Natural killer cell (primary cell): ENCODE measurements around the gene SAPCD2. TPM values are rescaled to one million over a fixed set of nuclear protein-coding genes. Genes with fewer than 3 reads are reported as not detected.

Source experiments
- ATAC-seq, 3 donors: fragments of 150-1000 bp in 2 of 3; fragments of 200-7000 bp in 1 of 3; cut with Tn5 transposase; 1 replicate in 1 of 3; 2 replicates in 2 of 3; pipeline ENCODE4 v1.10.0; 2021; ENCODE audit warnings: mild to moderate bottlenecking in 2 of 3, moderate library complexity in 2 of 3
- DNase-seq, 2 donors: peaks; one replicate each; pipeline versions ENCODE4 v3.0.0 to v3.0.0-alpha.2; 2013 to 2021; ENCODE audit warnings: mixed read lengths in 1 of 2
- H3K27ac ChIP-seq: one replicate; pipeline ENCODE4 v1.5.1; 2013; ENCODE audit warnings: mild to moderate bottlenecking, low read length
- H3K27me3 ChIP-seq: one replicate; pipeline ENCODE4 v1.6.1; 2013; ENCODE audit warnings: low read length; ENCODE audit not compliant: control insufficient read depth, insufficient read depth
- H3K36me3 ChIP-seq: one replicate; pipeline ENCODE4 v1.6.1; 2013; ENCODE audit warnings: low read length; ENCODE audit not compliant: control insufficient read depth, insufficient read depth
- H3K4me1 ChIP-seq: one replicate; pipeline ENCODE4 v1.6.1; 2013; ENCODE audit warnings: low read length; ENCODE audit not compliant: control insufficient read depth, insufficient read depth
- H3K4me3 ChIP-seq: one replicate; pipeline ENCODE4 v1.5.1; 2013; ENCODE audit warnings: low read length
- H3K9me3 ChIP-seq: one replicate; pipeline ENCODE4 v1.6.1; 2013; ENCODE audit warnings: low read length; ENCODE audit not compliant: control insufficient read depth, insufficient read depth
- H3K27ac Mint-ChIP-seq, 2 donors: one replicate each; pipeline ENCODE4 v1.8.0; 2022; ENCODE audit warnings: mild to moderate bottlenecking in 2 of 2, mixed read lengths in 2 of 2, moderate library complexity in 1 of 2
- H3K27me3 Mint-ChIP-seq, 2 donors: one replicate each; pipeline ENCODE4 v1.8.0; 2022; ENCODE audit warnings: low read depth in 2 of 2, mixed read lengths in 2 of 2
- H3K36me3 Mint-ChIP-seq: one replicate; pipeline ENCODE4 v1.8.0; 2022; ENCODE audit warnings: mixed read lengths
- H3K4me1 Mint-ChIP-seq, 2 donors: one replicate each; pipeline ENCODE4 v1.8.0; 2022; ENCODE audit warnings: mixed read lengths in 2 of 2
- H3K4me3 Mint-ChIP-seq: one replicate; pipeline ENCODE4 v1.8.0; 2022; ENCODE audit warnings: mild to moderate bottlenecking, moderate library complexity, mixed read lengths
- H3K9me3 Mint-ChIP-seq, 2 donors: one replicate each; pipeline ENCODE4 v1.8.0; 2022; ENCODE audit warnings: mixed read lengths in 2 of 2
- CTCF ChIP-seq: fragments of 200-600 bp; IDR thresholded peaks from one replicate; pipeline ENCODE4 v1.8.0; 2022; ENCODE audit warnings: antibody characterized with exemption
- WGBS: methylation state at CpG from one replicate; pipeline ENCODE4 v1.1.7; 2013; ENCODE audit warnings: missing lambda C conversion rate; ENCODE audit not compliant: insufficient coverage; 5-methylcytosine and 5-hydroxymethylcytosine counted together
- intact Hi-C: fragments of 100-400 bp; cut with micrococcal nuclease; formaldehyde crosslinking; loops from one replicate; pipeline ENCODE4 v1.14.2; 2022
- total RNA-seq, 4 donors: library from RNA; stranded (reverse); fragments of 120-200 nt in 1 of 4; gene quantifications; one replicate each; pipeline versions ENCODE4 v1.2.3 to v1.2.4, GENCODE V29; 2013 to 2022

The SAPCD2 gene
- total RNA-seq, 3 donors from 2014 or later (not counting 1 experiment from before 2014, with no cell fraction given) = 0.59 to 2.6 (median 1.0) TPM

GRCh38 chr9:137069508-137070091 is 757 bp downstream of the SAPCD2 start:
- Mint-ChIP-seq H3K4me3 (peak overlapping the region; percentile 37), H3K27me3 (no peaks in the 10 kb centered on the region), H3K9me3 (no peaks in the 10 kb centered on the region), H3K4me1 (peaks cover 4 to 26% of the 10 kb centered on the region in 2 donors), H3K36me3 (no peaks in the 10 kb centered on the region), H3K27ac (no peak overlapping the region)
- H3K4me1 ChIP-seq = peaks cover 25% of the 10 kb centered on the region
- ATAC-seq (no peak), DNase-seq (no peak)
- WGBS = 6% methylated on average over 52 of the region's 52 CpGs
- no peaks in the 10 kb centered on the region for H3K9me3 ChIP-seq
- no peaks in the 10 kb centered on the region for H3K27me3 ChIP-seq
- intact Hi-C loops = no loop called here
- no peak for TF ChIP-seq CTCF
- no peak overlapping the region for H3K27ac ChIP-seq
- no peak overlapping the region for H3K4me3 ChIP-seq
- H3K36me3 ChIP-seq = no peaks in the 10 kb centered on the region

- no peak overlapping the region for H3K27ac Mint-ChIP-seq
These were observed 1.5 kb downstream of the SAPCD2 start for GRCh38 chr9:137068539-137069507.

DNA sequence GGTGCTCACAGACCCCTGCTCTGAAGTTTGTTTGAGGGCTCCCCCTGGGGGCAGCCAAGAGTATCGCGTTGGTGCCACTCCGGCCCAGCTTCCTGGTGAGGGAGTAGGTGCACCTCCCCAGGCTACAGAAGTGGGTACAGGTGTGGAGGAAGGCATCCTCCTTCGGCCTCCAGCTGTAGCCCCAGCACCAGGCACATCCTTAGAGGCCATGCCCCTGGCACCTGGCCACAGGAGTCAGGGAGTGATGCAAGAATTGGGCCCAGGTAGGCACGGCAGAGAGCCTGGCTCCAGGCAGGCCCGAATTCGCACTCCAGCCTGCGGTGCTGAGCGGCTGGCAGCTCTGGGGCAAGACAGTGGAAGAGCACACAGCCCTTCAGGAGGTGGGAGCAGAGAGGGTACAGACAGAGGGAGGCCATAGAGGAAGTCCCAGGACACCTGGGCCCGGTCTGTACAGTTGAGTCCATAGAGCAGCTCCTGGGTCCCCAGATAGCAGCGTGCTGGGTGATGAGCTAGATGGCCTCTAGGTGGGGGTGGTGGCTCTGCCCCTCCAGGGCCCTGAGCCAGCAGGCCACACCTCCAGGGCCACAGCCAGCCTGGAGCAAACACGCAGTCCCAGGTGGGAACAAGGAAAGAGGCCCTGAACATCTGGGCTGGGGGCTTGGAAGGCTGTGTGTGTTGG is 2.4 kb downstream of the SAPCD2 start:
- H3K9me3 ChIP-seq = no peaks in the 10 kb centered on the region
- no peak overlapping the region for H3K27ac ChIP-seq
- Mint-ChIP-seq H3K27ac (peak overlapping the region; percentile 72 to 73), H3K4me1 (peaks cover 8 to 21% of the 10 kb centered on the region in 2 donors), H3K36me3 (no peaks in the 10 kb centered on the region), H3K9me3 (no peaks in the 10 kb centered on the region), H3K27me3 (no peaks in the 10 kb centered on the region), H3K4me3 (peak overlapping the region; percentile 79)
- peaks cover 30% of the 10 kb centered on the region for H3K4me1 ChIP-seq
- H3K36me3 ChIP-seq = no peaks in the 10 kb centered on the region
- ATAC-seq (peak; percentile 56 to 72 (median 63)), DNase-seq (peak; percentile 76 to 94)
- intact Hi-C loops = no loop called here
- no peak overlapping the region for H3K4me3 ChIP-seq
- peak; percentile 79 for TF ChIP-seq CTCF
- 59% methylated on average over 12 of the region's 12 CpGs for WGBS
- H3K27me3 ChIP-seq = no peaks in the 10 kb centered on the region

More at GRCh38 chr9:137068539-137069507, 1.5 kb downstream of the SAPCD2 start:
- H3K36me3 Mint-ChIP-seq = no peaks in the 10 kb centered on the region
- DNase-seq = no peak
- Histone ChIP-seq H3K4me1 (peaks cover 29% of the 10 kb centered on the region), H3K4me3 (no peak overlapping the region), H3K36me3 (no peaks in the 10 kb centered on the region), H3K27ac (no peak overlapping the region), H3K27me3 (no peaks in the 10 kb centered on the region), H3K9me3 (no peaks in the 10 kb centered on the region)
- no peaks in the 10 kb centered on the region for H3K27me3 Mint-ChIP-seq
- no peaks in the 10 kb centered on the region for H3K9me3 Mint-ChIP-seq
- ATAC-seq = no peak
- WGBS = 97% methylated on average over 17 of the region's 17 CpGs
- H3K4me1 Mint-ChIP-seq = peaks cover 8 to 29% of the 10 kb centered on the region in 2 donors
- intact Hi-C loops = no loop called here
- H3K4me3 Mint-ChIP-seq = peak overlapping the region; percentile 37
- TF ChIP-seq CTCF = no peak
